GM23338 (cell line): ENCODE measurements around the gene SEMA4D. TPM values are rescaled to one million over a fixed set of nuclear protein-coding genes. Genes with fewer than 3 reads are reported as not detected.

Source experiments
- ATAC-seq: fragments of 200-7000 bp; cut with Tn5 transposase; 3 replicates; pipeline ENCODE4 v1.9.1; 2020
- DNase-seq: peaks from one replicate; pipeline ENCODE4 v3.0.0-alpha.2; 2015; ENCODE audit warnings: low spot score
- H2AFZ ChIP-seq: fragments of 200-600 bp; sonication (generic); 2 replicates; pipeline ENCODE4 v1.8.0; 2016; ENCODE audit warnings: antibody characterized with exemption, mild to moderate bottlenecking, moderate library complexity
- H3F3A ChIP-seq: fragments of 200-600 bp; sonication (generic); replicated peaks from 2 replicates; pipeline ENCODE4 v1.8.0; 2017; ENCODE audit warnings: antibody characterized with exemption, mixed run types, low read depth
- H3K27ac ChIP-seq: fragments of 200-600 bp; sonication (generic); 2 replicates; pipeline ENCODE4 v1.6.1; 2016; ENCODE audit warnings: low read depth
- H3K27me3 ChIP-seq: fragments of 200-600 bp; sonication (generic); 2 replicates; pipeline ENCODE4 v1.8.0; 2016; ENCODE audit warnings: mild to moderate bottlenecking, mixed run types, moderate library complexity; ENCODE audit not compliant: insufficient read depth
- H3K36me3 ChIP-seq: fragments of 200-600 bp; sonication (generic); 2 replicates; pipeline ENCODE4 v1.8.0; 2016; ENCODE audit warnings: mild to moderate bottlenecking; ENCODE audit not compliant: insufficient read depth
- H3K4me1 ChIP-seq: fragments of 200-600 bp; sonication (generic); 2 replicates; pipeline ENCODE4 v1.8.0; 2016; ENCODE audit warnings: mild to moderate bottlenecking, moderate library complexity; ENCODE audit not compliant: insufficient read depth
- H3K4me2 ChIP-seq: fragments of 200-600 bp; sonication (generic); 2 replicates; pipeline ENCODE4 v1.7.1; 2017; ENCODE audit warnings: mixed run types
- H3K4me3 ChIP-seq: fragments of 200-600 bp; sonication (generic); 2 replicates; pipeline ENCODE4 v1.6.1; 2016; ENCODE audit warnings: mixed run types
- H3K79me2 ChIP-seq: fragments of 200-600 bp; sonication (generic); replicated peaks from 2 replicates; pipeline ENCODE4 v1.8.0; 2017; ENCODE audit warnings: mild to moderate bottlenecking; ENCODE audit not compliant: insufficient read depth
- H3K9me2 ChIP-seq: fragments of 200-600 bp; sonication (generic); 2 replicates; pipeline ENCODE4 v1.8.0; 2017; ENCODE audit not compliant: insufficient read depth
- H4K20me1 ChIP-seq: fragments of 200-600 bp; sonication (generic); replicated peaks from 2 replicates; pipeline ENCODE4 v1.8.0; 2017; ENCODE audit warnings: mild to moderate bottlenecking; ENCODE audit not compliant: insufficient read depth
- H3K27ac Mint-ChIP-seq: 2 replicates; pipeline ENCODE4 v1.8.0; 2020; ENCODE audit warnings: inconsistent platforms, mild to moderate bottlenecking, moderate library complexity, mixed read lengths
- H3K27me3 Mint-ChIP-seq: 3 replicates; pipeline ENCODE4 v1.8.0; 2022; ENCODE audit warnings: low read depth, mild to moderate bottlenecking, moderate library complexity, mixed read lengths, inconsistent platforms; ENCODE audit not compliant: insufficient read depth, poor library complexity
- H3K36me3 Mint-ChIP-seq: 3 replicates; pipeline ENCODE4 v1.8.0; 2021; ENCODE audit warnings: low read depth, mild to moderate bottlenecking, inconsistent platforms, moderate library complexity, mixed read lengths
- H3K4me1 Mint-ChIP-seq: 3 replicates; pipeline ENCODE4 v1.8.0; 2020; ENCODE audit warnings: mild to moderate bottlenecking, inconsistent platforms, mixed read lengths
- H3K4me3 Mint-ChIP-seq: 3 replicates; pipeline ENCODE4 v1.8.0; 2021; ENCODE audit warnings: moderate library complexity, mild to moderate bottlenecking, inconsistent platforms, mixed read lengths
- H3K9me3 Mint-ChIP-seq: 3 replicates; pipeline ENCODE4 v1.8.0; 2020; ENCODE audit warnings: moderate library complexity, mild to moderate bottlenecking, inconsistent platforms, mixed read lengths
- EZH2 ChIP-seq: fragments of 200-600 bp; sonication (generic); IDR thresholded peaks from one replicate; pipeline ENCODE4 v1.8.0; 2017; ENCODE audit warnings: antibody characterized with exemption, mild to moderate bottlenecking, low read depth; ENCODE audit not compliant: unreplicated experiment
- EZH2phosphoT487 ChIP-seq: fragments of 200-600 bp; sonication (generic); IDR thresholded peaks from one replicate; pipeline ENCODE4 v1.8.1; 2018; ENCODE audit warnings: antibody characterized with exemption; ENCODE audit not compliant: unreplicated experiment
- JUNB ChIP-seq: IDR thresholded peaks from one replicate; pipeline ENCODE4 v1.6.1; 2016; ENCODE audit warnings: antibody characterized with exemption; ENCODE audit not compliant: unreplicated experiment
- NANOG ChIP-seq: IDR thresholded peaks from 2 replicates; pipeline ENCODE4 v1.6.1; 2016; ENCODE audit warnings: antibody characterized with exemption, borderline replicate concordance
- ZNF114 ChIP-seq: fragments of 250-450 bp; sonication (Bioruptor Pico); IDR thresholded peaks from 2 replicates; pipeline ENCODE4 v1.5.0; 2020; ENCODE audit warnings: mild to moderate bottlenecking, moderate library complexity
- polyA plus RNA-seq: library from polyadenylated mRNA; unstranded; fragments of >200 nt; fragmentation: Nextera tagmentation; extraction: Ambion mirVana; gene quantifications from 2 replicates; pipeline ENCODE4 v1.2.1, GENCODE V29; 2016
- total RNA-seq: library from RNA; depleted of rRNA; stranded (reverse); fragments of >200 nt; shearing (Covaris generic); gene quantifications from 2 replicates; pipeline ENCODE4 v1.2.3, GENCODE V29; 2014
- TF ChIP-seq, protein P1 (sequence below): IDR thresholded peaks from one replicate; pipeline ENCODE4 v1.6.1; 2018; ENCODE audit warnings: antibody characterized with exemption; ENCODE audit not compliant: unreplicated experiment
- TF ChIP-seq, protein P2 (sequence below): IDR thresholded peaks from 2 replicates; pipeline ENCODE4 v1.6.1; 2016; ENCODE audit warnings: antibody characterized with exemption

The SEMA4D gene
- total and polyA plus RNA-seq, 2 experiments from 2014 or later: 19.3 to 63.0 TPM

DNA sequence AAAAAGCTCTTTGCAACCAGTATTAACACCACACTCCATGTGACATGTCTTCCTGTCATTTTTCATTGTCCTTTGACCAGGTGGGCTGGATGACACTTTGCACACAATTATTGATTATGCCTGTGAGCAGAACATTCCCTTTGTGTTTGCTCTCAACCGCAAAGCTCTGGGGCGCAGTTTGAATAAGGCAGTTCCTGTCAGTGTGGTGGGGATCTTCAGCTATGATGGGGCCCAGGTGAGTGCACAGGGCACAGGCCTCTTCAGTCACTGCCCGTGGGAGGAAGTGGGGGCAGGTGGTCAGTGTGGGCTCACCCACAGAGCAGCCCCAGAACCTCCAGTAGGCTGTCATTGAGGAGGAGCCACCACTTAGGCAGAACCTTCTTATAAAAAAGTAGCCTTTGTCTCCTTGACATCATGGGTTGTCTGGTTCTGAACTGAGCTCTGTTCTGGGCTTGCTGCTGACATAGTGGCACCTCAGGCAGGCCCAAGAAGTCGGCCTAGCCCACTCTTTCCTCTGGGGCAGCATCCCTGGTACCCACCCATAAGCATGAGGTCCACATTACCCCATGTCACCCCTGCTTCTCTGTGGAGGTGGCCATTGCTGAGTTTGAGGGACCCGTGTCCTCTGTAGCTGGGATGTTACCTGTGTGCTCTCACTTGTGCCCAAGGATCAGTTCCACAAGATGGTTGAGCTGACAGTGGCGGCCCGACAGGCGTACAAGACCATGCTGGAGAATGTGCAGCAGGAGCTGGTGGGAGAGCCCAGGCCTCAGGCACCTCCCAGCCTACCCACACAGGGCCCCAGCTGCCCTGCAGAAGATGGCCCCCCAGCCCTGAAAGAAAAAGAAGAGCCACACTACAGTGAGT lies 140.3 kb downstream of the SEMA4D start:
- DNase-seq: no peak
- H3K36me3 Mint-ChIP-seq: peaks cover 96% of the 10 kb centered on the region
- H3K36me3 ChIP-seq: peaks cover 50% of the 10 kb centered on the region

GRCh38 chr9:89356782-89357181 lies 141.1 kb downstream of the SEMA4D start:
- peaks cover 56% of the 10 kb centered on the region for H3K36me3 ChIP-seq
- peaks cover 3% of the 10 kb centered on the region; the same call in 1 of the 2 replicates for H3K79me2 ChIP-seq
- no peaks in the 10 kb centered on the region for H3K4me1 ChIP-seq
- Mint-ChIP-seq H3K36me3 (peaks cover 98% of the 10 kb centered on the region), H3K4me1 (no peaks in the 10 kb centered on the region), H3K27ac (no peak overlapping the region), H3K9me3 (no peaks in the 10 kb centered on the region), H3K4me3 (no peak overlapping the region), H3K27me3 (peaks cover 3% of the 10 kb centered on the region)
- ATAC-seq: no peak
- no peak overlapping the region for H3K4me3 ChIP-seq
- H3K27ac ChIP-seq: no peak overlapping the region
- H3K27me3 ChIP-seq: no peaks in the 10 kb centered on the region
- H3K9me2 ChIP-seq: no peaks in the 10 kb centered on the region
- no peaks in the 10 kb centered on the region for H3F3A ChIP-seq
- no peak overlapping the region for H3K4me2 ChIP-seq
- DNase-seq: no peak
- no peak overlapping the region for H2AFZ ChIP-seq
- peaks cover 23% of the 10 kb centered on the region for H4K20me1 ChIP-seq
- TF ChIP-seq NANOG: no peak
- no peak for TF ChIP-seq EZH2phosphoT487
- TF ChIP-seq, protein P1, sequence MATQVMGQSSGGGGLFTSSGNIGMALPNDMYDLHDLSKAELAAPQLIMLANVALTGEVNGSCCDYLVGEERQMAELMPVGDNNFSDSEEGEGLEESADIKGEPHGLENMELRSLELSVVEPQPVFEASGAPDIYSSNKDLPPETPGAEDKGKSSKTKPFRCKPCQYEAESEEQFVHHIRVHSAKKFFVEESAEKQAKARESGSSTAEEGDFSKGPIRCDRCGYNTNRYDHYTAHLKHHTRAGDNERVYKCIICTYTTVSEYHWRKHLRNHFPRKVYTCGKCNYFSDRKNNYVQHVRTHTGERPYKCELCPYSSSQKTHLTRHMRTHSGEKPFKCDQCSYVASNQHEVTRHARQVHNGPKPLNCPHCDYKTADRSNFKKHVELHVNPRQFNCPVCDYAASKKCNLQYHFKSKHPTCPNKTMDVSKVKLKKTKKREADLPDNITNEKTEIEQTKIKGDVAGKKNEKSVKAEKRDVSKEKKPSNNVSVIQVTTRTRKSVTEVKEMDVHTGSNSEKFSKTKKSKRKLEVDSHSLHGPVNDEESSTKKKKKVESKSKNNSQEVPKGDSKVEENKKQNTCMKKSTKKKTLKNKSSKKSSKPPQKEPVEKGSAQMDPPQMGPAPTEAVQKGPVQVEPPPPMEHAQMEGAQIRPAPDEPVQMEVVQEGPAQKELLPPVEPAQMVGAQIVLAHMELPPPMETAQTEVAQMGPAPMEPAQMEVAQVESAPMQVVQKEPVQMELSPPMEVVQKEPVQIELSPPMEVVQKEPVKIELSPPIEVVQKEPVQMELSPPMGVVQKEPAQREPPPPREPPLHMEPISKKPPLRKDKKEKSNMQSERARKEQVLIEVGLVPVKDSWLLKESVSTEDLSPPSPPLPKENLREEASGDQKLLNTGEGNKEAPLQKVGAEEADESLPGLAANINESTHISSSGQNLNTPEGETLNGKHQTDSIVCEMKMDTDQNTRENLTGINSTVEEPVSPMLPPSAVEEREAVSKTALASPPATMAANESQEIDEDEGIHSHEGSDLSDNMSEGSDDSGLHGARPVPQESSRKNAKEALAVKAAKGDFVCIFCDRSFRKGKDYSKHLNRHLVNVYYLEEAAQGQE: no peak
- no peak for TF ChIP-seq JUNB
- TF ChIP-seq EZH2: no peak
- TF ChIP-seq ZNF114: no peak

More for the DNA sequence above, 140.3 kb downstream of the SEMA4D start:
- H3K9me2 ChIP-seq: no peaks in the 10 kb centered on the region
- Mint-ChIP-seq H3K4me1 (no peaks in the 10 kb centered on the region), H3K4me3 (no peak overlapping the region), H3K27me3 (peaks cover 3% of the 10 kb centered on the region), H3K9me3 (no peaks in the 10 kb centered on the region), H3K27ac (no peak overlapping the region)
- H3K79me2 ChIP-seq: peaks cover 3% of the 10 kb centered on the region; the same call in 1 of the 2 replicates
- no peak overlapping the region for H3K4me3 ChIP-seq
- no peaks in the 10 kb centered on the region for H3K4me1 ChIP-seq
- ATAC-seq: no peak
- no peak for TF ChIP-seq ZNF114
- no peak for TF ChIP-seq JUNB
- no peak for TF ChIP-seq EZH2
- TF ChIP-seq, protein P1: no peak
- TF ChIP-seq, protein P2, sequence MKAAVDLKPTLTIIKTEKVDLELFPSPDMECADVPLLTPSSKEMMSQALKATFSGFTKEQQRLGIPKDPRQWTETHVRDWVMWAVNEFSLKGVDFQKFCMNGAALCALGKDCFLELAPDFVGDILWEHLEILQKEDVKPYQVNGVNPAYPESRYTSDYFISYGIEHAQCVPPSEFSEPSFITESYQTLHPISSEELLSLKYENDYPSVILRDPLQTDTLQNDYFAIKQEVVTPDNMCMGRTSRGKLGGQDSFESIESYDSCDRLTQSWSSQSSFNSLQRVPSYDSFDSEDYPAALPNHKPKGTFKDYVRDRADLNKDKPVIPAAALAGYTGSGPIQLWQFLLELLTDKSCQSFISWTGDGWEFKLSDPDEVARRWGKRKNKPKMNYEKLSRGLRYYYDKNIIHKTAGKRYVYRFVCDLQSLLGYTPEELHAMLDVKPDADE: no peak
- no peaks in the 10 kb centered on the region for H3F3A ChIP-seq
- H2AFZ ChIP-seq: no peak overlapping the region
- H3K27me3 ChIP-seq: no peaks in the 10 kb centered on the region
- no peak overlapping the region for H3K4me2 ChIP-seq
- no peak overlapping the region for H3K27ac ChIP-seq
- peaks cover 18% of the 10 kb centered on the region; the same call in 1 of the 2 replicates for H4K20me1 ChIP-seq
